ENCODE data around the gene GABARAP. TPM values are rescaled to one million over a fixed set of nuclear protein-coding genes. Genes with fewer than 3 reads are reported as not detected.

The GABARAP gene
- total RNA-seq, 6 donors from 2014 or later, result 381 to 631 (median 601) TPM

DNA sequence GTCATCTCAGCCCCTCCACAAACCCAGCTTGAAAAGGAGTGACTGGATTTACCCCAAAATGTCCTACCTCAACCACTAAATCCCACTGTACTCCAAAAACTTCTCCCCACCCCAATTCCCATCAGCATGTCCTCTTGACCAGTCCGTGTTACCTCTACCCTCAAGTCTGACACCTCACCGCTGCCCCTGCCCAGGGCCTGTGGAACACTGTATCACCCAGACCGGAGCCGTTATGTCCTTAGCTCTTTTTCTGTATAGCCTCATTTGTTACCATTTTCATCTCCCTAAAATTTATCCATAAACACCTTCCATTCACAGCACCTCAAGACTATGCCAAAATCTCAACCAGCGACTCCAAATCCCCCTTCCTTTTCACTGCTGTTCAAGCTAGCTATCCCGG lies 5.4 kb downstream of the GABARAP start:
- 87 to 89% methylated on average over 6 of the region's 6 CpGs for WGBS, 2 donors
- ATAC-seq (ENCODE audit: low FRiP score in 2 of 2) (no peak), DNase-seq (no peak)
- H3K4me1 ChIP-seq, result peaks cover 36 to 67% (median 54%) of the 10 kb centered on the region in 4 donors
- peaks cover 0 to 29% (median 23%) of the 10 kb centered on the region in 4 donors for H3K36me3 ChIP-seq
- H3K27ac ChIP-seq, result peak overlapping the region in 3 of 4 donors; percentile 90 to 98 (median 96)
- no peaks in the 10 kb centered on the region for H3K27me3 ChIP-seq
- TF ChIP-seq POLR2A (IDR thresholded peaks at IDR 0.05) (no peak), POLR2AphosphoS5 (IDR thresholded peaks at IDR 0.05) (no peak), EP300 (IDR thresholded peaks at IDR 0.05) (no peak), CTCF (IDR thresholded peaks at IDR 0.05) (no peak)
- no peaks in the 10 kb centered on the region for H3K9me3 ChIP-seq
- no peak overlapping the region for H3K4me3 ChIP-seq

- 84 to 85% methylated on average over 22 of the region's 22 CpGs for WGBS, 2 donors
- no peak for ATAC-seq (ENCODE audit: low FRiP score in 2 of 2)
- no peaks in the 10 kb centered on the region for H3K27me3 ChIP-seq
- H3K4me3 ChIP-seq, result no peak overlapping the region
- TF ChIP-seq CTCF (IDR thresholded peaks at IDR 0.05) (no peak), EP300 (IDR thresholded peaks at IDR 0.05) (no peak), POLR2A (IDR thresholded peaks at IDR 0.05) (no peak), POLR2AphosphoS5 (IDR thresholded peaks at IDR 0.05) (no peak)
- no peak for DNase-seq
- H3K27ac ChIP-seq, result peak overlapping the region in 1 of 4 donors; percentile 21
- peaks cover 30 to 69% (median 49%) of the 10 kb centered on the region in 4 donors for H3K4me1 ChIP-seq
- H3K9me3 ChIP-seq, result no peaks in the 10 kb centered on the region
- peaks cover 0 to 27% (median 23%) of the 10 kb centered on the region in 4 donors for H3K36me3 ChIP-seq
Observed at GRCh38 chr17:7235693-7236665, 6.3 kb downstream of the GABARAP start.

- H3K4me1 ChIP-seq, result peaks cover 18 to 58% (median 37%) of the 10 kb centered on the region in 4 donors
- 0 to 2% methylated on average over 11 to 40 of the region's 72 CpGs for WGBS, 2 donors
Observed at GRCh38 chr17:7234083-7234951, 7.9 kb downstream of the GABARAP start, which contains the start of gene DVL2. Gene DVL2 (minus strand): TSS chr17:7234517. CDS start chr17:7234262, 255 bp downstream.

More at GRCh38 chr17:7234083-7234951, 7.9 kb downstream of the GABARAP start, which contains the start of gene DVL2:
- no peaks in the 10 kb centered on the region for H3K9me3 ChIP-seq
- no peaks in the 10 kb centered on the region for H3K27me3 ChIP-seq
- DNase-seq, result peak; percentile 96 to 97
- peaks cover 6 to 29% (median 26%) of the 10 kb centered on the region in 4 donors for H3K36me3 ChIP-seq
- H3K4me3 ChIP-seq, result peak within 1 kb of the TSS; percentile 60 to 94 (median 82)
- peak within 1 kb of the TSS; percentile 75 to 92 (median 84) for H3K27ac ChIP-seq
- peak in 3 of 6 experiments; percentile 24 to 51 (median 35) for TF ChIP-seq CTCF (IDR thresholded peaks at IDR 0.05)
- TF ChIP-seq EP300 (IDR thresholded peaks at IDR 0.05), result peak in 1 of 4 donors; percentile 75
- peak; percentile 90 to 92 for TF ChIP-seq POLR2AphosphoS5 (IDR thresholded peaks at IDR 0.05)
- peak in 3 of 4 donors; percentile 59 to 89 (median 78) for TF ChIP-seq POLR2A (IDR thresholded peaks at IDR 0.05)
- ATAC-seq (ENCODE audit: low FRiP score in 2 of 2), result peak; percentile 54 to 80

All from upper lobe of left lung (tissue), 6 donors.